PFSK-1 (cell line): ENCODE measurements around the gene INAFM1.

Experiments
- FOXP2 ChIP-seq: optimal IDR thresholded peaks from 2 replicates; pipeline ENCODE3; 2011; ENCODE audit warnings: borderline replicate concordance, control low read depth, inconsistent platforms; ENCODE audit not compliant: insufficient read depth; ENCODE audit errors: extremely low read length, extremely low read depth
- POLR2AphosphoS5 ChIP-seq: IDR thresholded peaks from 2 replicates; pipeline ENCODE4 v1.6.1; 2012; ENCODE audit warnings: low read depth, mild to moderate bottlenecking, control low read depth, low read length, moderate library complexity
- REST ChIP-seq, 2 experiments: IDR thresholded peaks; 2 replicates each; pipeline versions ENCODE4 v1.6.1 to v1.8.0; 2011 to 2012; ENCODE audit warnings: low read depth in 2 of 2, low read length in 2 of 2, control low read depth in 1 of 2, inconsistent platforms in 1 of 2, mild to moderate bottlenecking in 1 of 2, moderate library complexity in 1 of 2; ENCODE audit not compliant: insufficient read depth in 1 of 2
- SIN3A ChIP-seq: IDR thresholded peaks from 2 replicates; pipeline ENCODE4 v1.6.1; 2012; ENCODE audit warnings: mild to moderate bottlenecking, low read length, moderate library complexity, borderline replicate concordance; ENCODE audit not compliant: insufficient read depth
- TAF1 ChIP-seq: IDR thresholded peaks from 2 replicates; pipeline ENCODE4 v1.6.1; 2012; ENCODE audit warnings: low read length, control low read depth, borderline replicate concordance; ENCODE audit not compliant: insufficient read depth

The INAFM1 gene

DNA sequence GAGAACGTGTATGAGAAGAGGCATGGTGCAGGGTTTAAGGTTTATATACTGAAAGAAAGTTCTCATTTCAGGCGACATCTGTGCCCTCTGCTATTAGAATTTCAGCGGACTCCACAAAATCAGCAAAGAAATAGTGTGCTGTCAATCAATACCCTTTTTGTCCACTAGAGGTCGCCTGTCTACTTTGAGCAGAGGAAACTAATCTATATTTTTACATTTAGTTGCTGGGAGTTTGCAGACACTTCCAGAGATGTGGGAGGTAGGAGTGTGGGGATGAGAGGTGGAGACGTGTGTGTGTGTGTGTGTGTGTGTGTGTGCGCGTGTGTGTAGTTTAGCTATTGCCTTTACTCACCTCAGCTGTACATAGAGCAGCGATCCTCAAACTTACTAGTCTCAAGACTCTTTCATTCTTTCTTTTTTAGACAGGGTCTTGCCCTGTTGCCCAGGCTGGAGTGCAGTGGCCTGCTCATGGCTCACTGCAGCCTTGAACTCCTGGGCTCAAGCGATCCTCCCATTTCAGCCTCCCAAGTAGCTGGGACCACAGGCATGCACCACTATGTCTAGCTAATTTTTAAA is 9.7 kb downstream of the INAFM1 start:
- TF ChIP-seq TAF1 (no peak), FOXP2 (no peak), POLR2AphosphoS5 (no peak), SIN3A (no peak), REST (IDR thresholded peaks at IDR 0.05; ENCODE audit: insufficient read depth in 1 of 2, low read depth in 2 of 2, low read length in 2 of 2) (no peak)

GRCh38 chr19:47296036-47296435 is 21.4 kb downstream of the INAFM1 start:
- TF ChIP-seq SIN3A (no peak), TAF1 (no peak), FOXP2 (no peak), REST (IDR thresholded peaks at IDR 0.05; ENCODE audit: insufficient read depth in 1 of 2, low read depth in 2 of 2, low read length in 2 of 2) (no peak), POLR2AphosphoS5 (no peak)

- no peak for TF ChIP-seq REST (IDR thresholded peaks at IDR 0.05; ENCODE audit: insufficient read depth in 1 of 2, low read depth in 2 of 2, low read length in 2 of 2)
- TF ChIP-seq FOXP2 = no peak
- TF ChIP-seq POLR2AphosphoS5 = no peak
- no peak for TF ChIP-seq SIN3A
- no peak for TF ChIP-seq TAF1
These were observed 27.6 kb downstream of the INAFM1 start for GRCh38 chr19:47302249-47302648.

DNA sequence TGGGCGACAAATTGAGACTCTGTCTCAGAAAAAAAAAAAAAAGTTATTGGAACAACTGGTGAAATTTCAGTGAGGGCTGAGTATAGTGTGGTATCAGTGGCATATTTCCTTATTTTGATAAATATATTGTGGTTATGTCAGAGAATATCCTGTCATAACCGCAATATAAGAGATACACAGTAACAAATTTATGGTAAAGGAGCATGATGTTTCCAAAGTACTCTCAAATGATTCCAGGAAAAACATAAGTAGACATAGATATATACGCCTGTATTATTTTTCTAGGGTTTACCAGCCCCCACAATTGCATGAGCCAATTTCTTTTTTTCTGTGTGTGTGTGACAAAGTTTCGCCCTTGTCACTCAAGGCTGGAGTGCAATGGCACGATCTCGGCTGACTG is 29.3 kb downstream of the INAFM1 start:
- TF ChIP-seq TAF1 (no peak), REST (IDR thresholded peaks at IDR 0.05; ENCODE audit: insufficient read depth in 1 of 2, low read depth in 2 of 2, low read length in 2 of 2) (no peak), POLR2AphosphoS5 (no peak), SIN3A (no peak)

- TF ChIP-seq TAF1 (no peak), FOXP2 (peak; percentile 19)
These were observed 30.6 kb downstream of the INAFM1 start for GRCh38 chr19:47305309-47305751.

GRCh38 chr19:47306303-47306702 is 31.6 kb downstream of the INAFM1 start:
- TF ChIP-seq POLR2AphosphoS5 (no peak), REST (IDR thresholded peaks at IDR 0.05; ENCODE audit: insufficient read depth in 1 of 2, low read depth in 2 of 2, low read length in 2 of 2) (no peak)
